ENCODE results near the gene CADPS. TPM values are rescaled to one million over a fixed set of nuclear protein-coding genes. Genes with fewer than 3 reads are reported as not detected.

The CADPS gene
- polyA plus RNA-seq, 1 donor from 2014 or later: 118 TPM

DNA sequence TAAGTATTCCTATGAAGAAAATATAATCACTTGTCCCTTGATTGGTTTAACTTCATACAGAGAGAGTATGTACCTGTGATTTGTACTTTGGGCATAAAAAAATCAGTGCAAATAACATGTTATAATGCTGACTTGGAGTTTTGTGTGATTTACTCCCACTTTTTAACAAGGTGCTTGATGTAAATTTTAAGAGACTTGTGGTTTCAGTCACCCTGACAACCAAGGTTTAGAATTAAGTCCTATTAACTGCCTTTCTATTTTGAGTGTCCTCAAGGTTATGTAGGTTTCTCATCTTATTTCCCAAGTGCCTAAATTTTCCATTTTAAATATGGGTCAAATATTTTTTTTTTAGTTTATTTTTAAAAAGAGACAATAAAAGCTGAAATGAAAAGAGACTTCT is 244.6 kb downstream of the CADPS start:
- Histone ChIP-seq H3K4me3 (ENCODE audit: low read length) (no peak overlapping the region), H3K36me3 (ENCODE audit: insufficient read depth, low read length) (no peaks in the 10 kb centered on the region), H2AFZ (ENCODE audit: low read depth, low read length) (no peak overlapping the region), H3K9me3 (ENCODE audit: low read length) (no peaks in the 10 kb centered on the region), H3K9me2 (ENCODE audit: insufficient read depth, low read length) (no peaks in the 10 kb centered on the region), H3K27me3 (ENCODE audit: insufficient read depth, low read depth, low read length) (no peaks in the 10 kb centered on the region), H3K4me2 (ENCODE audit: low read length) (no peak overlapping the region), H4K20me1 (ENCODE audit: insufficient read depth) (no peaks in the 10 kb centered on the region), H3F3A (ENCODE audit: insufficient read depth, low read length, poor library complexity, severe bottlenecking) (no peaks in the 10 kb centered on the region), H3K27ac (ENCODE audit: low read length) (no peak overlapping the region), H3K79me2 (replicated peaks; ENCODE audit: insufficient read depth, low read length) (no peaks in the 10 kb centered on the region), H3K9ac (ENCODE audit: low read length) (no peak overlapping the region)
- TF ChIP-seq RAD21 (conservative IDR thresholded peaks at IDR 0.05) (no peak), SMC3 (conservative IDR thresholded peaks at IDR 0.05; ENCODE audit: poor library complexity) (no peak), MXI1 (conservative IDR thresholded peaks at IDR 0.05; ENCODE audit: poor library complexity, severe bottlenecking) (no peak), TAF1 (IDR thresholded peaks at IDR 0.05; ENCODE audit: low read depth) (no peak), EP300 (conservative IDR thresholded peaks at IDR 0.05; ENCODE audit: poor library complexity, severe bottlenecking) (no peak), POLR2AphosphoS5 (IDR thresholded peaks at IDR 0.05) (no peak), REST (IDR thresholded peaks at IDR 0.05; ENCODE audit: borderline replicate concordance) (no peak), EZH2 (IDR thresholded peaks at IDR 0.05; ENCODE audit: borderline replicate concordance, insufficient read depth, low read length, poor library complexity, severe bottlenecking) (no peak)
- TF ChIP-seq, protein P1, sequence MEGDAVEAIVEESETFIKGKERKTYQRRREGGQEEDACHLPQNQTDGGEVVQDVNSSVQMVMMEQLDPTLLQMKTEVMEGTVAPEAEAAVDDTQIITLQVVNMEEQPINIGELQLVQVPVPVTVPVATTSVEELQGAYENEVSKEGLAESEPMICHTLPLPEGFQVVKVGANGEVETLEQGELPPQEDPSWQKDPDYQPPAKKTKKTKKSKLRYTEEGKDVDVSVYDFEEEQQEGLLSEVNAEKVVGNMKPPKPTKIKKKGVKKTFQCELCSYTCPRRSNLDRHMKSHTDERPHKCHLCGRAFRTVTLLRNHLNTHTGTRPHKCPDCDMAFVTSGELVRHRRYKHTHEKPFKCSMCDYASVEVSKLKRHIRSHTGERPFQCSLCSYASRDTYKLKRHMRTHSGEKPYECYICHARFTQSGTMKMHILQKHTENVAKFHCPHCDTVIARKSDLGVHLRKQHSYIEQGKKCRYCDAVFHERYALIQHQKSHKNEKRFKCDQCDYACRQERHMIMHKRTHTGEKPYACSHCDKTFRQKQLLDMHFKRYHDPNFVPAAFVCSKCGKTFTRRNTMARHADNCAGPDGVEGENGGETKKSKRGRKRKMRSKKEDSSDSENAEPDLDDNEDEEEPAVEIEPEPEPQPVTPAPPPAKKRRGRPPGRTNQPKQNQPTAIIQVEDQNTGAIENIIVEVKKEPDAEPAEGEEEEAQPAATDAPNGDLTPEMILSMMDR (IDR thresholded peaks at IDR 0.05; ENCODE audit: poor library complexity, severe bottlenecking): no peak

GRCh38 chr3:62625268-62625667 is 249.9 kb downstream of the CADPS start:
- no peak overlapping the region for H3K27ac ChIP-seq (ENCODE audit: low read length)
- no peak overlapping the region for H3K4me3 ChIP-seq (ENCODE audit: low read length)
- H3F3A ChIP-seq (ENCODE audit: insufficient read depth, low read length, poor library complexity, severe bottlenecking): no peaks in the 10 kb centered on the region
- no peaks in the 10 kb centered on the region for H3K9me3 ChIP-seq (ENCODE audit: low read length)
- no peak overlapping the region for H3K4me2 ChIP-seq (ENCODE audit: low read length)
- no peaks in the 10 kb centered on the region for H3K9me2 ChIP-seq (ENCODE audit: insufficient read depth, low read length)
- no peak overlapping the region for H2AFZ ChIP-seq (ENCODE audit: low read depth, low read length)
- no peak overlapping the region for H3K9ac ChIP-seq (ENCODE audit: low read length)
- TF ChIP-seq POLR2AphosphoS5 (IDR thresholded peaks at IDR 0.05): no peak
- no peak for TF ChIP-seq REST (IDR thresholded peaks at IDR 0.05; ENCODE audit: borderline replicate concordance)
- TF ChIP-seq SMC3 (conservative IDR thresholded peaks at IDR 0.05; ENCODE audit: poor library complexity): no peak
- TF ChIP-seq EZH2 (IDR thresholded peaks at IDR 0.05; ENCODE audit: borderline replicate concordance, insufficient read depth, low read length, poor library complexity, severe bottlenecking): no peak
- TF ChIP-seq EP300 (conservative IDR thresholded peaks at IDR 0.05; ENCODE audit: poor library complexity, severe bottlenecking): no peak
- no peak for TF ChIP-seq RAD21 (conservative IDR thresholded peaks at IDR 0.05)
- no peak for TF ChIP-seq TAF1 (IDR thresholded peaks at IDR 0.05; ENCODE audit: low read depth)
- no peak for TF ChIP-seq MXI1 (conservative IDR thresholded peaks at IDR 0.05; ENCODE audit: poor library complexity, severe bottlenecking)
- TF ChIP-seq, protein P1 (IDR thresholded peaks at IDR 0.05; ENCODE audit: poor library complexity, severe bottlenecking): no peak
- no peaks in the 10 kb centered on the region for H4K20me1 ChIP-seq (ENCODE audit: insufficient read depth)
- no peaks in the 10 kb centered on the region for H3K27me3 ChIP-seq (ENCODE audit: insufficient read depth, low read depth, low read length)
- no peaks in the 10 kb centered on the region for H3K36me3 ChIP-seq (ENCODE audit: insufficient read depth, low read length)
- no peaks in the 10 kb centered on the region for H3K79me2 ChIP-seq (replicated peaks; ENCODE audit: insufficient read depth, low read length)

Measured in neural cell (in vitro differentiated cells).